Activated T-helper 1 cell treated with anti-CD3 and anti-CD28 coated beads, Interleukin-12 subunit alpha, Interleukin-12 subunit beta, Interleukin-2, Interleukin-4 antibody, amounts not matched to agents 30 ng/mL and 10 ng/mL and 1 ng/mL, durations not matched to agents 14 hours and 24 hours and 36 hours (primary cell): Measurements from ENCODE around the gene APOBR. TPM values are rescaled to one million over a fixed set of nuclear protein-coding genes. Genes with fewer than 3 reads are reported as not detected.

Experiments
- DNase-seq: peaks from one replicate; pipeline ENCODE4 v3.0.0; 2021; ENCODE audit warnings: low spot score
- H3K27ac Mint-ChIP-seq: one replicate; pipeline ENCODE4 v1.8.0; 2021; ENCODE audit warnings: mild to moderate bottlenecking, mixed read lengths
- H3K27me3 Mint-ChIP-seq: one replicate; pipeline ENCODE4 v1.8.0; 2022; ENCODE audit warnings: mild to moderate bottlenecking, moderate library complexity, mixed read lengths; ENCODE audit not compliant: insufficient read depth
- H3K36me3 Mint-ChIP-seq: one replicate; pipeline ENCODE4 v1.8.0; 2021; ENCODE audit warnings: low read depth, mixed read lengths
- H3K4me1 Mint-ChIP-seq: one replicate; pipeline ENCODE4 v1.8.0; 2021; ENCODE audit warnings: low read depth, mixed read lengths
- H3K4me3 Mint-ChIP-seq: one replicate; pipeline ENCODE4 v1.8.0; 2021; ENCODE audit warnings: mild to moderate bottlenecking, moderate library complexity, mixed read lengths
- H3K9me3 Mint-ChIP-seq: one replicate; pipeline ENCODE4 v1.8.0; 2021; ENCODE audit warnings: mixed read lengths
- intact Hi-C: fragments of 100-400 bp; cut with micrococcal nuclease; formaldehyde crosslinking; loops from one replicate; pipeline ENCODE4 v1.15.1; 2024
- total RNA-seq: library from RNA; stranded (reverse); gene quantifications from 2 replicates; pipeline ENCODE4 v1.2.3, GENCODE V29; 2022

APOBR gene
- total RNA-seq, 1 donor from 2014 or later, result 4.3 TPM

- no peaks in the 10 kb centered on the region for H3K9me3 Mint-ChIP-seq
- H3K4me1 Mint-ChIP-seq, result peaks cover 17% of the 10 kb centered on the region
- DNase-seq, result no peak
- H3K27me3 Mint-ChIP-seq, result peaks cover 11% of the 10 kb centered on the region
- H3K27ac Mint-ChIP-seq, result no peak overlapping the region
- intact Hi-C loops, result no loop called here
- H3K4me3 Mint-ChIP-seq, result no peak overlapping the region
- H3K36me3 Mint-ChIP-seq, result no peaks in the 10 kb centered on the region
These were observed 7.8 kb downstream of the APOBR start for GRCh38 chr16:28502290-28502689.

GRCh38 chr16:28503470-28504259, 9.2 kb downstream of the APOBR start:
- peaks cover 13% of the 10 kb centered on the region for H3K27me3 Mint-ChIP-seq
- no peak overlapping the region for H3K27ac Mint-ChIP-seq
- H3K4me1 Mint-ChIP-seq, result peaks cover 25% of the 10 kb centered on the region
- intact Hi-C loops, result no loop called here
- no peaks in the 10 kb centered on the region for H3K36me3 Mint-ChIP-seq
- no peaks in the 10 kb centered on the region for H3K9me3 Mint-ChIP-seq
- H3K4me3 Mint-ChIP-seq, result no peak overlapping the region
- no peak for DNase-seq

GRCh38 chr16:28504707-28505404, 10.4 kb downstream of the APOBR start:
- H3K27me3 Mint-ChIP-seq, result peaks cover 13% of the 10 kb centered on the region
- H3K4me1 Mint-ChIP-seq, result peaks cover 25% of the 10 kb centered on the region
- no peaks in the 10 kb centered on the region for H3K36me3 Mint-ChIP-seq
- DNase-seq, result no peak
- intact Hi-C loops, result no loop called here
- H3K4me3 Mint-ChIP-seq, result no peak overlapping the region
- H3K9me3 Mint-ChIP-seq, result no peaks in the 10 kb centered on the region
- H3K27ac Mint-ChIP-seq, result no peak overlapping the region

GRCh38 chr16:28505489-28506137, 11.2 kb downstream of the APOBR start:
- H3K4me1 Mint-ChIP-seq, result peaks cover 25% of the 10 kb centered on the region
- peaks cover 16% of the 10 kb centered on the region for H3K27me3 Mint-ChIP-seq
- DNase-seq, result no peak
- H3K9me3 Mint-ChIP-seq, result no peaks in the 10 kb centered on the region
- H3K36me3 Mint-ChIP-seq, result no peaks in the 10 kb centered on the region
- intact Hi-C loops, result no loop called here
- no peak overlapping the region for H3K4me3 Mint-ChIP-seq
- no peak overlapping the region for H3K27ac Mint-ChIP-seq

- Mint-ChIP-seq H3K9me3 (no peaks in the 10 kb centered on the region), H3K4me3 (no peak overlapping the region), H3K4me1 (peaks cover 24% of the 10 kb centered on the region), H3K27ac (no peak overlapping the region), H3K27me3 (peaks cover 20% of the 10 kb centered on the region), H3K36me3 (no peaks in the 10 kb centered on the region)
- intact Hi-C loops, result no loop called here
- DNase-seq, result no peak
These were observed 16.6 kb downstream of the APOBR start for GRCh38 chr16:28511031-28511430.

- no peaks in the 10 kb centered on the region for H3K36me3 Mint-ChIP-seq
- H3K27me3 Mint-ChIP-seq, result peaks cover 13% of the 10 kb centered on the region
- H3K4me1 Mint-ChIP-seq, result peaks cover 14% of the 10 kb centered on the region
- intact Hi-C loops, result no loop called here
- H3K9me3 Mint-ChIP-seq, result no peaks in the 10 kb centered on the region
- DNase-seq, result no peak
- no peak overlapping the region for H3K4me3 Mint-ChIP-seq
- H3K27ac Mint-ChIP-seq, result no peak overlapping the region
These were observed 17.7 kb downstream of the APOBR start for GRCh38 chr16:28511801-28512789.

GRCh38 chr16:28513484-28514181, 19.2 kb downstream of the APOBR start:
- H3K36me3 Mint-ChIP-seq, result no peaks in the 10 kb centered on the region
- intact Hi-C loops, result no loop called here
- no peak overlapping the region for H3K4me3 Mint-ChIP-seq
- peaks cover 11% of the 10 kb centered on the region for H3K27me3 Mint-ChIP-seq
- H3K4me1 Mint-ChIP-seq, result no peaks in the 10 kb centered on the region
- no peak overlapping the region for H3K27ac Mint-ChIP-seq
- no peak for DNase-seq
- H3K9me3 Mint-ChIP-seq, result no peaks in the 10 kb centered on the region

GRCh38 chr16:28514246-28514645, 19.8 kb downstream of the APOBR start:
- Mint-ChIP-seq H3K36me3 (no peaks in the 10 kb centered on the region), H3K9me3 (no peaks in the 10 kb centered on the region), H3K27me3 (peaks cover 11% of the 10 kb centered on the region), H3K4me1 (no peaks in the 10 kb centered on the region), H3K4me3 (no peak overlapping the region), H3K27ac (no peak overlapping the region)
- intact Hi-C loops, result no loop called here
- no peak for DNase-seq

- no peak for DNase-seq
- no peak overlapping the region for H3K4me3 Mint-ChIP-seq
These were observed 26.2 kb downstream of the APOBR start for GRCh38 chr16:28520672-28521071.

GRCh38 chr16:28521436-28521835, 27.0 kb downstream of the APOBR start:
- H3K9me3 Mint-ChIP-seq, result no peaks in the 10 kb centered on the region
- no peaks in the 10 kb centered on the region for H3K36me3 Mint-ChIP-seq
- no peak overlapping the region for H3K27ac Mint-ChIP-seq
- H3K4me1 Mint-ChIP-seq, result no peaks in the 10 kb centered on the region
- no peak overlapping the region for H3K4me3 Mint-ChIP-seq
- peaks cover 2% of the 10 kb centered on the region for H3K27me3 Mint-ChIP-seq
- intact Hi-C loops, result no loop called here
- no peak for DNase-seq

More at GRCh38 chr16:28520672-28521071, 26.2 kb downstream of the APOBR start:
- peaks cover 2% of the 10 kb centered on the region for H3K27me3 Mint-ChIP-seq
- no peaks in the 10 kb centered on the region for H3K9me3 Mint-ChIP-seq
- no peaks in the 10 kb centered on the region for H3K4me1 Mint-ChIP-seq
- intact Hi-C loops, result no loop called here
- no peaks in the 10 kb centered on the region for H3K36me3 Mint-ChIP-seq
- H3K27ac Mint-ChIP-seq, result no peak overlapping the region

GRCh38 chr16:28522792-28523191, 28.3 kb downstream of the APOBR start:
- Mint-ChIP-seq H3K4me1 (no peaks in the 10 kb centered on the region), H3K4me3 (no peak overlapping the region), H3K27ac (no peak overlapping the region), H3K27me3 (peaks cover 2% of the 10 kb centered on the region), H3K36me3 (no peaks in the 10 kb centered on the region), H3K9me3 (no peaks in the 10 kb centered on the region)
- intact Hi-C loops, result no loop called here
- DNase-seq, result no peak

- H3K27ac Mint-ChIP-seq, result no peak overlapping the region
- no peak overlapping the region for H3K4me3 Mint-ChIP-seq
- intact Hi-C loops, result no loop called here
- no peaks in the 10 kb centered on the region for H3K36me3 Mint-ChIP-seq
- H3K9me3 Mint-ChIP-seq, result no peaks in the 10 kb centered on the region
- no peak for DNase-seq
- peaks cover 8% of the 10 kb centered on the region for H3K27me3 Mint-ChIP-seq
- H3K4me1 Mint-ChIP-seq, result no peaks in the 10 kb centered on the region
These were observed 30.3 kb downstream of the APOBR start for GRCh38 chr16:28524681-28525171.
